GM10248 (cell line): ENCODE data around the gene DACH1.

Experiments
- CTCF ChIA-PET: fragments of 300-600 bp; sonication (Branson Sonifier 250); formaldehyde crosslinking; extraction: SDS; loops from one replicate; lab custom pipeline; 2021; ENCODE audit warnings: antibody characterized with exemption; lab: Yijun Ruan, JAX
- POLR2A ChIA-PET: fragments of 350-650 bp; sonication (Branson Sonifier 250); formaldehyde crosslinking; extraction: SDS; loops from one replicate; lab custom pipeline; 2020; ENCODE audit warnings: antibody characterized with exemption; lab: Yijun Ruan, JAX
- DNase-seq: peaks from one replicate; pipeline ENCODE4 v3.0.0; 2012; ENCODE audit errors: extremely low spot score
- TF ChIP-seq, protein P1 (sequence below): IDR thresholded peaks from 2 replicates; pipeline ENCODE4 v1.5.1; 2012; ENCODE audit warnings: mild to moderate bottlenecking, low read depth; ENCODE audit errors: extremely low read depth, missing control alignments, control extremely low read depth

The DACH1 gene

GRCh38 chr13:71514900-71515743 is 351.9 kb downstream of the DACH1 start:
- TF ChIP-seq, protein P1, sequence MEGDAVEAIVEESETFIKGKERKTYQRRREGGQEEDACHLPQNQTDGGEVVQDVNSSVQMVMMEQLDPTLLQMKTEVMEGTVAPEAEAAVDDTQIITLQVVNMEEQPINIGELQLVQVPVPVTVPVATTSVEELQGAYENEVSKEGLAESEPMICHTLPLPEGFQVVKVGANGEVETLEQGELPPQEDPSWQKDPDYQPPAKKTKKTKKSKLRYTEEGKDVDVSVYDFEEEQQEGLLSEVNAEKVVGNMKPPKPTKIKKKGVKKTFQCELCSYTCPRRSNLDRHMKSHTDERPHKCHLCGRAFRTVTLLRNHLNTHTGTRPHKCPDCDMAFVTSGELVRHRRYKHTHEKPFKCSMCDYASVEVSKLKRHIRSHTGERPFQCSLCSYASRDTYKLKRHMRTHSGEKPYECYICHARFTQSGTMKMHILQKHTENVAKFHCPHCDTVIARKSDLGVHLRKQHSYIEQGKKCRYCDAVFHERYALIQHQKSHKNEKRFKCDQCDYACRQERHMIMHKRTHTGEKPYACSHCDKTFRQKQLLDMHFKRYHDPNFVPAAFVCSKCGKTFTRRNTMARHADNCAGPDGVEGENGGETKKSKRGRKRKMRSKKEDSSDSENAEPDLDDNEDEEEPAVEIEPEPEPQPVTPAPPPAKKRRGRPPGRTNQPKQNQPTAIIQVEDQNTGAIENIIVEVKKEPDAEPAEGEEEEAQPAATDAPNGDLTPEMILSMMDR: no peak
- POLR2A ChIA-PET: no interaction called here
- DNase-seq: no peak
- CTCF ChIA-PET: interaction anchor here (1.5 kb wide), 1 partner anchor 9 kb away, joined by 3 read pairs; no protein-coding TSS in a partner anchor

GRCh38 chr13:71513411-71514033 is 353.5 kb downstream of the DACH1 start:
- TF ChIP-seq, protein P1: no peak
- POLR2A ChIA-PET: no interaction called here
- DNase-seq: no peak
- CTCF ChIA-PET: no interaction called here

DNA sequence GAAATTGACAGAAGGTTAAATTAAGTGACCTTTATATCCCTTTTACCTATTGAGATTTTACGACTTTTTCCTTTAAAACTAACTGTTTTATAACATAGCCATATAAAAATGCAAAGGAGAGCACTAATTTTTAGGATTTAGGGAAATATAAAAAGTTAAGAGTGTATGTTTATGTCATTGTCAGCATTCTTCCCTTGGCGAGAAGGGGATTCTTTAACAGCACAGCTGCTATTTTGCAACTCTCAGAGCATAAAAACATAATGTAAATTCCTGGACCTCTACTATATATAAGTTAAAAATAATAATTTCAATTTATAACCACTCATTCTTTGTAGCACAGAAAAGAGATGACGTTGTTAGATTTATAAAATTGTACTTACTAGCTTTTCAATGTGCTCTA is 363.2 kb downstream of the DACH1 start:
- POLR2A ChIA-PET: no interaction called here
- TF ChIP-seq, protein P1: no peak
- DNase-seq: no peak
- CTCF ChIA-PET: interaction anchor here (1.5 kb wide), 1 partner anchor 13 kb away, joined by 5 read pairs; no protein-coding TSS in a partner anchor

DNA sequence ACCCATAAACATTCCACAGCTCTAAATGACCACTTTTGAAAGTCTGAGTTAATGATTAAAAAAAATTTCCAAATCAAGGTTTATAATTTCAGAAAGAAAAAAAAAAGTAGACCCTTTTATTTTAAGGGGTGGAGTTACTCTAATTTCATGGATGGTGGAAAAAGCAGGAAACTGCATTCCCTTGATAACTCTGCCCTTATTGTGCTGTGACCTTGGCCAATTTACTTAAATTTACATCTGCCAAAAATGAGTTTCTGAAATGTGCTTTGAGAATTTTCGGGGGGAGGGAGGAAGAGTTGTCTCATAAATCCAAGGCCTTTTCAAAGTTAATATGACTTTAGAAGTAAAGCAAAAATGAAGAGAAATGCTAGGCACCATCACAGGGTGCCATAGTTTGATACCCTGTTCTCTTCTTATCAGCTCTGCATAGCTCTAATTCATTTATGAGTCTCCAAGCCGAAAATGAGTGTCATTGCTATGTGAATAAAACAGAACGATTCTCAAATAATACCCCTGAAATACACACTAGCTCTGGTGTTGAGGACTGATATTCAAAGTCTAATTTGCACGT is 367.0 kb downstream of the DACH1 start:
- TF ChIP-seq, protein P1: no peak
- POLR2A ChIA-PET: no interaction called here
- no peak for DNase-seq
- CTCF ChIA-PET: no interaction called here

- POLR2A ChIA-PET: no interaction called here
- CTCF ChIA-PET: interaction anchor here (1.5 kb wide), 1 partner anchor 9 kb away, joined by 5 read pairs; no protein-coding TSS in a partner anchor
- TF ChIP-seq, protein P1: no peak
- no peak for DNase-seq
Measured at GRCh38 chr13:71499235-71499634, 367.8 kb downstream of the DACH1 start.

GRCh38 chr13:71493189-71493588 is 373.8 kb downstream of the DACH1 start:
- TF ChIP-seq, protein P1: no peak
- ChIA-PET CTCF (interaction anchor here (1.1 kb wide), 1 partner anchor 13 kb away, joined by 3 read pairs; no protein-coding TSS in a partner anchor), POLR2A (no interaction called here)
- DNase-seq: no peak
